HCT116 (cell line): ENCODE data around the gene ABCC2. TPM values are rescaled to one million over a fixed set of nuclear protein-coding genes. Genes with fewer than 3 reads are reported as not detected.

Source experiments
- ATAC-seq: fragments of 200-7000 bp; cut with Tn5 transposase; 2 replicates; pipeline ENCODE4 v1.9.1; 2020; ENCODE audit warnings: mild to moderate bottlenecking, moderate library complexity
- BruUV-seq: library from RNA; stranded (reverse); fragments of 400-500 nt; replicated peaks from 2 replicates; lab custom pipeline; 2021; lab: Mats Ljungman, UMichigan
- CTCF ChIA-PET: fragments of 300-600 bp; sonication (Branson Sonifier 250); formaldehyde crosslinking; loops from one replicate; lab custom pipeline; 2021; ENCODE audit warnings: antibody characterized with exemption; lab: Charles Lee
- POLR2A ChIA-PET: fragments of 300-600, 350-600 bp; sonication (Branson Sonifier 250); formaldehyde crosslinking; loops from one replicate; lab custom pipeline; 2021; ENCODE audit warnings: antibody characterized with exemption; lab: Charles Lee
- RAD21 ChIA-PET, 2 experiments: fragments of 300-600 bp; sonication (Branson Sonifier 250); formaldehyde crosslinking; loops; one replicate each; lab custom pipeline; 2023; ENCODE audit warnings: low total read pairs in 2 of 2; ENCODE audit not compliant: uncharacterized antibody in 2 of 2, unreplicated experiment in 2 of 2, low non-redundant PET in 1 of 2; lab: Charles Lee
- DNase-seq: peaks from one replicate; pipeline ENCODE4 v3.0.0-alpha.2; 2010; ENCODE audit warnings: low read depth, low spot score
- H2AFZ ChIP-seq: fragments of 200-600 bp; shearing (Covaris generic), sonication (generic); 2 replicates; pipeline ENCODE4 v1.6.1; 2017; ENCODE audit warnings: low read depth, mixed run types, mixed read lengths, antibody characterized with exemption, low read length; ENCODE audit not compliant: poor library complexity, severe bottlenecking
- H3K27ac ChIP-seq: 2 replicates; pipeline ENCODE4 v1.5.1; 2012; ENCODE audit warnings: low read depth, low read length
- H3K27me3 ChIP-seq: fragments of 200-600 bp; sonication (generic); 2 replicates; pipeline ENCODE4 v1.6.1; 2016; ENCODE audit warnings: mixed run types, low read length, mixed read lengths; ENCODE audit not compliant: insufficient read depth
- H3K36me3 ChIP-seq, 2 experiments: fragments of 200-500 bp in 1 of 2; fragments of 200-600 bp in 1 of 2; sonication (Bioruptor generic) in 1 of 2; sonication (generic) in 1 of 2; 2 replicates each; pipeline versions ENCODE4 v1.5.1 to v1.6.1; 2014 to 2016; ENCODE audit warnings: low read length in 2 of 2, inconsistent platforms in 1 of 2, mixed read lengths in 1 of 2, mixed run types in 1 of 2; ENCODE audit not compliant: insufficient read depth in 2 of 2, control insufficient read depth in 1 of 2
- H3K4me1 ChIP-seq, 2 experiments: fragments of 200-600 bp in 1 of 2; sonication (generic) in 1 of 2; 2 replicates each; pipeline versions ENCODE4 v1.5.1 to v1.6.1; 2012 to 2017; ENCODE audit warnings: low read length in 2 of 2, inconsistent platforms in 1 of 2, mild to moderate bottlenecking in 1 of 2, mixed read lengths in 1 of 2, mixed run types in 1 of 2, moderate library complexity in 1 of 2; ENCODE audit not compliant: insufficient read depth in 2 of 2, control insufficient read depth in 1 of 2
- H3K4me2 ChIP-seq: fragments of 200-600 bp; sonication (generic); 2 replicates; pipeline ENCODE4 v1.6.1; 2017; ENCODE audit warnings: mixed run types, low read length, mixed read lengths
- H3K4me3 ChIP-seq, 2 experiments: fragments of 200-600 bp in 1 of 2; sonication (generic) in 1 of 2; replicated peaks in 1 of 2; 2 replicates each; pipeline ENCODE4 v1.5.1; 2011 to 2016; ENCODE audit warnings: low read length in 2 of 2, control low read depth in 1 of 2, low read depth in 1 of 2, mild to moderate bottlenecking in 1 of 2, mixed read lengths in 1 of 2, mixed run types in 1 of 2
- H3K79me2 ChIP-seq: fragments of 200-600 bp; sonication (generic); 2 replicates; pipeline ENCODE4 v1.6.1; 2017; ENCODE audit warnings: mild to moderate bottlenecking, mixed run types, low read length, moderate library complexity, mixed read lengths; ENCODE audit not compliant: insufficient read depth
- H3K9ac ChIP-seq: fragments of 200-600 bp; sonication (generic); 2 replicates; pipeline ENCODE4 v1.6.1; 2016; ENCODE audit warnings: low read length, mixed read lengths
- H3K9me2 ChIP-seq: fragments of 200-600 bp; sonication (generic), shearing (Covaris generic); 2 replicates; pipeline ENCODE4 v1.6.1; 2017; ENCODE audit warnings: mixed run types, mild to moderate bottlenecking, moderate library complexity; ENCODE audit not compliant: insufficient read depth
- H3K9me3 ChIP-seq, 2 experiments: fragments of 200-500 bp in 1 of 2; fragments of 200-600 bp in 1 of 2; sonication (Bioruptor generic) in 1 of 2; sonication (generic) in 1 of 2; 2 replicates each; pipeline ENCODE4 v1.6.1; 2014 to 2017; ENCODE audit warnings: low read length in 2 of 2, mixed read lengths in 2 of 2, inconsistent platforms in 1 of 2, low read depth in 1 of 2, mild to moderate bottlenecking in 1 of 2, mixed run types in 1 of 2, moderate library complexity in 1 of 2; ENCODE audit not compliant: control insufficient read depth in 1 of 2, insufficient read depth in 1 of 2
- H4K20me1 ChIP-seq: fragments of 200-600 bp; sonication (generic), shearing (Covaris generic); 2 replicates; pipeline ENCODE4 v1.6.1; 2017; ENCODE audit warnings: mixed run types, mild to moderate bottlenecking, moderate library complexity; ENCODE audit not compliant: insufficient read depth
- ATF3 ChIP-seq: IDR thresholded peaks from 2 replicates; pipeline ENCODE4 v1.6.1; 2012
- CBX3 ChIP-seq: IDR thresholded peaks from 2 replicates; pipeline ENCODE4 v1.6.1; 2012; ENCODE audit warnings: low read depth
- CEBPB ChIP-seq: IDR thresholded peaks from 2 replicates; pipeline ENCODE4 v1.6.1; 2012; ENCODE audit warnings: low read depth
- CTCF ChIP-seq, 3 experiments: fragments of 200-600 bp in 1 of 3; sonication (generic) in 1 of 3; IDR thresholded peaks in 2 of 3; conservative IDR thresholded peaks in 1 of 3; 2 replicates each; pipeline ENCODE4 v1.5.1; 2012 to 2017; ENCODE audit warnings: low read depth in 2 of 3, low read length in 2 of 3, antibody characterized with exemption in 1 of 3, borderline replicate concordance in 1 of 3, control low read depth in 1 of 3, mild to moderate bottlenecking in 1 of 3, mixed read lengths in 1 of 3, mixed run types in 1 of 3, moderate library complexity in 1 of 3; ENCODE audit not compliant: insufficient read depth in 1 of 3
- EGR1 ChIP-seq: IDR thresholded peaks from 2 replicates; pipeline ENCODE4 v1.6.1; 2012; ENCODE audit warnings: low read depth
- ELF1 ChIP-seq: IDR thresholded peaks from 2 replicates; pipeline ENCODE4 v1.6.1; 2012; ENCODE audit warnings: low read depth, borderline replicate concordance
- EZH2phosphoT487 ChIP-seq: fragments of 200-600 bp; IDR thresholded peaks from 2 replicates; pipeline ENCODE4 v1.6.1; 2018; ENCODE audit warnings: antibody characterized with exemption, borderline replicate concordance
- POLR2A ChIP-seq: IDR thresholded peaks from 2 replicates; pipeline ENCODE4 v1.7.0; 2011; ENCODE audit warnings: borderline replicate concordance; ENCODE audit not compliant: insufficient read depth, insufficient read length; ENCODE audit errors: extremely low read depth
- RAD21 ChIP-seq: IDR thresholded peaks from 2 replicates; pipeline ENCODE4 v1.6.1; 2012; ENCODE audit warnings: low read depth, mild to moderate bottlenecking
- REST ChIP-seq: IDR thresholded peaks from 2 replicates; pipeline ENCODE4 v1.6.1; 2012; ENCODE audit warnings: low read depth
- SP1 ChIP-seq: IDR thresholded peaks from 2 replicates; pipeline ENCODE4 v1.6.1; 2012; ENCODE audit warnings: low read depth
- SRF ChIP-seq: IDR thresholded peaks from 2 replicates; pipeline ENCODE4 v1.6.1; 2012; ENCODE audit warnings: low read depth
- TCF7L2 ChIP-seq: IDR thresholded peaks from 2 replicates; pipeline ENCODE4 v1.7.0; 2011; ENCODE audit warnings: borderline replicate concordance, inconsistent platforms; ENCODE audit not compliant: insufficient read depth, insufficient read length; ENCODE audit errors: extremely low read depth
- YY1 ChIP-seq: IDR thresholded peaks from 2 replicates; pipeline ENCODE4 v1.6.1; 2011; ENCODE audit warnings: low read length, low read depth, moderate library complexity, mild to moderate bottlenecking; ENCODE audit not compliant: insufficient replicate concordance; ENCODE audit errors: extremely low read depth
- ZBTB33 ChIP-seq: IDR thresholded peaks from 2 replicates; pipeline ENCODE4 v1.6.1; 2011; ENCODE audit warnings: mild to moderate bottlenecking, low read length, moderate library complexity; ENCODE audit not compliant: insufficient replicate concordance; ENCODE audit errors: extremely low read depth
- ZFX ChIP-seq: fragments of 450-650 bp; IDR thresholded peaks from 2 replicates; pipeline ENCODE4 v1.6.1; 2017
- ZNF274 ChIP-seq: fragments of 200-500 bp; sonication (Bioruptor generic); IDR thresholded peaks from 2 replicates; pipeline ENCODE4 v1.6.1; 2014; ENCODE audit warnings: mild to moderate bottlenecking, low read depth, low read length, inconsistent platforms
- intact Hi-C: fragments of 100-400 bp; cut with micrococcal nuclease; formaldehyde crosslinking; loops from 2 replicates; pipeline ENCODE4 v1.10.0; 2022
- total RNA-seq: library from RNA; stranded (reverse); gene quantifications from one replicate; pipeline ENCODE4 v1.2.1, GENCODE V29; 2021; ENCODE audit not compliant: unreplicated experiment

Gene ABCC2
- total RNA-seq, 1 experiment from 2014 or later = 88.2 TPM

- ATAC-seq = no peak
- H3K27me3 ChIP-seq = no peaks in the 10 kb centered on the region
- H3K9ac ChIP-seq = no peak overlapping the region
- no peaks in the 10 kb centered on the region; the same call in 1 of the 2 replicates for H3K79me2 ChIP-seq
- H3K4me1 ChIP-seq = no peaks in the 10 kb centered on the region
- H3K9me3 ChIP-seq = no peaks in the 10 kb centered on the region
- no peaks in the 10 kb centered on the region for H4K20me1 ChIP-seq
- H3K27ac ChIP-seq = no peak overlapping the region
- no peaks in the 10 kb centered on the region for H3K9me2 ChIP-seq
- intact Hi-C loops = no loop called here
- H3K4me2 ChIP-seq = no peak overlapping the region
- H3K36me3 ChIP-seq = peaks cover 80 to 90% of the 10 kb centered on the region in 2 experiments
- no TSS peak for BruUV-seq
- RAD21 ChIA-PET = no interaction called here
- no peak overlapping the region for H2AFZ ChIP-seq
- CTCF ChIA-PET = no interaction called here
- POLR2A ChIA-PET = no interaction called here
- H3K4me3 ChIP-seq = no peak overlapping the region
- no peak for DNase-seq
- no peak for TF ChIP-seq POLR2A
- no peak for TF ChIP-seq EGR1
- no peak for TF ChIP-seq SP1
- TF ChIP-seq SRF = no peak
- no peak for TF ChIP-seq CEBPB
- no peak for TF ChIP-seq CTCF (IDR thresholded peaks at IDR 0.05 in 2 of 3, conservative IDR thresholded peaks at IDR 0.05 in 1 of 3; ENCODE audit: borderline replicate concordance in 1 of 3, insufficient read depth in 1 of 3, low read depth in 2 of 3, low read length in 2 of 3)
- TF ChIP-seq ZFX = no peak
- TF ChIP-seq ELF1 = no peak
- no peak for TF ChIP-seq CBX3
- TF ChIP-seq EZH2phosphoT487 = no peak
- no peak for TF ChIP-seq ATF3
- no peak for TF ChIP-seq YY1
- no peak for TF ChIP-seq TCF7L2
- TF ChIP-seq ZBTB33 = no peak
- no peak for TF ChIP-seq REST
- no peak for TF ChIP-seq RAD21
- no peak for TF ChIP-seq ZNF274
These were observed 98.9 kb downstream of the ABCC2 start for GRCh38 chr10:99881371-99881770.
